ENCODE data around the gene RPL27.
"Not testable (repeated sequence)": the region's sequence is repeated elsewhere in the genome, so short reads cannot be mapped to it uniquely, and the experiment has no call there.

The RPL27 gene

DNA sequence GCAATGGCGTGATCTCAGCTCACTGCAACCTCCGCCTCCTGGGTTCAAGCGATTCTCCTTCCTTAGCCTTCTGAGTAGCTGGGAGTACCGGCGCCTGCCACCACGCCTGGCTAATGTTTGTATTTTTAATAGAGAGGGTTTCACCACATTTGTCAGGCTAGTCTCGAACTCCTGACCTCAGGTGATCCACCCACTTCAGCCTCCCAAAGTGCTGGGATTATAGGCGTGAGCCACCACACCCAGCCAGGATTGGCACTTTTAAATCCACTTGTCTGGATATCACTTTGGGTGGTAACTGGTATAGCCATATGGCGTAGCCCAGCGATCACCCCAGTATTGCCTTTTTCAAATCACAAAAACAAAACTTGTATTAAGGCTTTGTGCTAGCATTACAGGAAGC, 4.3 kb upstream of the RPL27 start:
- DNase-seq (ENCODE audit: low spot score): not testable (repeated sequence)

DNA sequence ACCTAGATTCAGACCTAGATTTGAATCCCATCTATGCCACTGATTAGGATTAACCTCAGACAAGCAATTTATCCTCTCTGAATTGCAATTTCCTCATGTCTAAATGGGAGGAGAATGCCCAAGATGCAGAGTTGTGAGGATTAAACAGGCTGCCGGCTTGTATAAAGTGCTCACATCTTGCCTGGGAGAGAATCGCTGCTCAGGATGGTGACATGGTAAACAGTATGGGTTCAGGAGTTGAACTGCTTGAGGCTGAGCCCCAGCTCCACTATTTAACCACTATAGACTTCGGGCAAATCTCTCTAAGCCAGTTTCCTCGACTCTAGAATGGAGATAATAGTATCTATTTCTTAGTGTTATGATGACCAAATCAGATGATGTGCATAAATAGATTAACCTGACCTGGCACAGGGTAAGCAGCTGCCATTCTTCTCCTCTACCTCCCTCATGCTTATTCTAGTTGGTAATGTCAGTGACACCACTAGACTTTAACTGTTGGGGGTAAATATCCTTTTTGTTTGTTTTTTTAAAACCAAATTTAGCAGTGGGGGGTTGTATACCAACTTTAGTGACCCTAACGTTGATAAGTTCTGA, 732 bp upstream of the RPL27 start:
- DNase-seq (ENCODE audit: low spot score): no peak

DNA sequence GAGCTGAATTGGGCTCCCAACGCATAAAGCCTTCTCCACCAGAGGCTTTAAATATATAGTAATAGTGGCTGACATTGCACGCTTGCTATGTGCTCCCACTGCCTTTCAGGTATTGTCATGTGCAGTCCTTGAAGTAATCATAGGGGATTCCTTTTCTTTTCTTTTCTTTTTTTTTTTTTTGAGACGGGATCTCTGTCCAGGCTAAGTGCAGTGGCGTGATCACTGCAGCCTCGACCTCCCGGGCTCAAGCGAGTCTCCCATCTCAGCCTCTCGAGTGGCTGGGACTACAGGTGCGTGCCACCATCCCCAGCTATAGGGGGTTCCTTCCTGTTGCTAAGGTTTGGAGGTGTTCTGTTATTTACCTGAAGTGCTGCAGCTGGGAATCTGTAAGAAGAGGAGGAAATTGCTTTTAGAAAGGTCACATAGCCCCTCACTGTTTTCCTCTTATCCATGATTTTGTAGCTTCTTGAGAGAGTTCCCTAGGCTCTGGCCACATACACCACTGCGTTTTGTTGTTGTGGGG, 845 bp downstream of the RPL27 start:
- no peak for DNase-seq (ENCODE audit: low spot score)

GRCh38 chr17:43000894-43001293, 2.7 kb downstream of the RPL27 start:
- DNase-seq (ENCODE audit: low spot score): not testable (repeated sequence)

DNA sequence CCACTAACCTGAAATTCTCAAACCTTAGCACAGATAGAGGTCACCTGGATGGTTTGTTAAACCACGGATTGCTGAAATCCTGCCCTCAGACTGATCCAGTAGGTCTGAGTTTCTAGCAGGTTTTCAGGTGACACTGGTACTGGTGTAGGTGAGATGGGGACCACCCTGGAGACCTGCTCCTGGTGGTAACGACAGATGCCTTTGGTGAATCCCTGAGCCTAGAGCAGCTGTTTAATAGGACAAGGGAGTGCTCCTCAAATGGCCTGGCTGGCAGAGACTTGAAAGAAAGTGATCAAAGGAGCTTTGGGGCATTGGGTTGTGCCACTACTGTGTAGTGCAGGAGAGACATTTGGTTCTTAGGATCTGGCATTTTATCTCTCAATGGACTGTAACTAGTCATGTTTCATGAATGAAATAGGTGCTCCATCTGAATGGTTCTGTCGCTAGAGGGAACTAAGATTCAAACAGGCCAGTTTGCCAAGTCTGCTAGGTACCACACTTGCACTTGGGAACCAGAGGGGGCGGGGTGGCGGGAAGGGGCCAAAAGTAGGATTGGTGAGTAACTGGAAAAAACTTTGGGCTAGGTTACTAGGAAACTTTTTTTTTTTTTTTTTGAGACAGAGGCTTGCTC, 5.4 kb downstream of the RPL27 start:
- DNase-seq (ENCODE audit: low spot score): no peak

DNA sequence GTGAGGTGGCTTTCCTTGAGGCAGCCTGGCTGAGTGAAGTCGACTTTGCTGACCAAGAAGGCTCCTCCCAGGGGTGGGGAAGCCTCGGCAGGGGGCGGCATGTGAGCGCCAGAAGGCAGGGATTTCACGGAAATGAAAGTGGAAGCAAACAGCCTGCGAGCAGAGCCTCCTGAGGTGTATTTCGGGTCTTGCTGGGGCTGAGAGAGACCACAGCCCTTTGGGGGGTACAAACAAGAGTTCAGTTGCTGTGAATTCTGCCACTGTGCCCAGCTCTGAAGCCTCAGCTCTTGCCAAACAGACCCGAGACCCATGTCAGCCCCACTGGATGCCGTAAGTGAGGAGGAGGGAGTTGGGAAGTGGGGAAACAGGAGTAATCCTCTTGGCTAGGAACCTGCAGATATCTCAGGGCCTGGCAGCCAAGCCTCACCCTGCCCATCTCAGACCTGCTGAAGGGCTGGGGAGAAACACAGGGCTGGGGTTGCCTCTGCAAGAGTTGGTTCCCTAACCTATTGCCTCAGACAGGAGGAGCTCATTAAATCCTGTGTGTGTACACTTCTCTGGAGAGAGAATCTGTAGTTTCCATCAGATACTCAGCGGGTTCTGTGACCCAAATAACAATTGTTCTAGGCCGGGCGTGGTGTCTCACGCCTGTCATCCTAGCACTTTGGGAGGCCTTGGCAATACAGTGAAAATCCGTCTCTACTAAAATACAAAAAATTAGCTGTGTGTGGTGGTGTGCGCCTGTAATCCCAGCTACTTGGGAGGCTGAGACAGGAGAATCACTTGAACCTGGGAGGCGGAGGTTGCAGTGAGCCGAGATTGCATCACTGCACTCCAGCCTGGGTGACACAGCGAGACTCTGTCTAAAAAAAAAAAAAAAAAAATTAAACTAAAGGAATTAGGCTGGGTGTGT, 8.7 kb downstream of the RPL27 start, which contains the start of gene IFI35:
Gene IFI35, plus strand, starts transcription at position 146 of the 913 bp plus-strand sequence. Its CDS starts 164 bp downstream, at position 310.
- peak; percentile 86 for DNase-seq (ENCODE audit: low spot score)

DNA sequence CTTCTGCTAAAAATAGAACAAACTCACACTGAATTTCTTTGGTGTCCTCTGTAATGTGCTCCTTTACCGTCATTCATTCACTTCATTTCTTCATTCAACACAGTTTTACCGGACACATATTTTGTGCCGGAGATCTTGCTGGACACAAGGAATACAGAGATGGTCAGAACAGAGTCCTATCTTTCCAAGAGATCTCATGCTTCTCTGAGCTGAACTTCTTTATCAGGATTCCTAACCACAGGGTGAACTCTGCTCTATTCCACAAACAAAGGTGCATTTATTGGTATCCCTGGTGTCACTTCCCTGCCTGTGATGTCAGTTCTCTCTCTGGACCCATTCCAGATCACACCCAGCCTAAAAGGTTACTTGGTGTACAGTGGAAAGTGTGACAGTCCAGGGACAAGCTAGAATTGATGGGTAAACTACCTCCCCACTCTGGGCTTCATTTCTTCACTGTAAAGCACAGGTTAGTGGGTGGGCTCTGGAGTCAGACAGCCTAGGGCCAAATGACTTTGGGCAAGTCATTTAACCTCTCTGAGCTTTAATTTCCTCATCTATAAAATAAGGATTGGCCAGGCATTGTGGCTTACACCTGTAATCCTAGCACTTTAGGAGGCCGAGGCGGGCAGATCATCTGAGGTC, 12.6 kb downstream of the RPL27 start:
- DNase-seq (ENCODE audit: low spot score): no peak

DNA sequence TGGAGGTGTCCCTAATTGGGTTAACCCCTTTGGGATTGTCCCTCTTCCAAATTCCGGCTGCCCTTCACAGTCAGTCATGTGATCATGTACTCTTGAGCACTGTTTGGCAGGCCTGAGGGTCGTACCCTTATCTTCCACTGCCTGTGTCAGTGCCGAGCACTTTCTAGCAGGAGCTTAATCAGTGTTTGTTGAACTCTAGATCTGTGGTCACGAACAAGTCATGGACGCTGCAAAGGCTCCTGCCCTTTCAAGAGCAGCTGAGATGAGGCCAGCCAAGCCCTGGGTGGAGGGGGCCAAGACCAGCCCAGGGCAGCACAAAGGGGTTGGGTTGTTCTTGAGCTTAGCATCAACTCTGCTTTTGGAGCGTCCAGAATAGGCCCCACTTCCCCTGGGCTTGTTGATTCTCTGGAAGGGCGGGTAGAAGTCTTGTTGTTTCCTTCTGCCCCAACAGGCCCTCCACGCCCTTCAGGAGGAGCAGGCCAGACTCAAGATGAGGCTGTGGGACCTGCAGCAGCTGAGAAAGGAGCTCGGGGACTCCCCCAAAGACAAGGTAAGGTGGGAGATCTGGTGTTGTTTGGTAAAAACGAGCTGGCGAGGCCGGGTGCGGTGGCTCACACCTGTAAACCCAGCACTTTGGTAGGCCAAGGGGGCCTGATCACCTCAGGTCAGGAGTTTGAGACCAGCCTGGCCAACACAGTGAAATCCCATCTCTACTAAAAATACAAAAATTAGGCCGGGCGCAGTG, 13.7 kb downstream of the RPL27 start:
- no peak for DNase-seq (ENCODE audit: low spot score)

GRCh38 chr17:43013296-43013695, 15.1 kb downstream of the RPL27 start:
- no peak for DNase-seq (ENCODE audit: low spot score)

DNA sequence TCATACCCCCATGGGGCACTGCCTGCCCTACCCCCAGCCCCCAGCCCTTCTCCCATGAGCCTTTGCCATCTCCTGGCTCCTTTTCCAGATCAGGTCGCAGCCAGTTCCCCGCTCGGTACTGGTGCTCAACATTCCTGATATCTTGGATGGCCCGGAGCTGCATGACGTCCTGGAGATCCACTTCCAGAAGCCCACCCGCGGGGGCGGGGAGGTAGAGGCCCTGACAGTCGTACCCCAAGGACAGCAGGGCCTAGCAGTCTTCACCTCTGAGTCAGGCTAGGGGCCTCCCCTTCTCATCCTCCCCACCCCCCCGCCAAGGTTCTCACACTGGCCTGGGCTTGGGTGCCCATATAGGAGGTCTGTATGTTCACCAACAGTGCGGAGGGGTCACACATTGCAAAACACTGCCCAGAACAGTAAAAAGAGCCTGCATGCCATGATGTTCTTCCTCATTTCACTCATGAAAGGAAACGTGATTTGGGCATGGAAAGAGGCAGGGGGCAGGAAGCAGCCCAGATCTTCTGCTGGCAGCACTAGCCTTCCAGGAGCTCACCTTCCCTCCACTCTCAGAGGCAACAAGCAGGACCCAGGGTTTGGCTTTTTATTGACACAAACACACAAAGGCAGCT, 15.9 kb downstream of the RPL27 start:
- DNase-seq (ENCODE audit: low spot score): no peak

- no peak for DNase-seq (ENCODE audit: low spot score)
Observed at GRCh38 chr17:43014649-43015542, 16.7 kb downstream of the RPL27 start.

- no peak for DNase-seq (ENCODE audit: low spot score)
Observed at GRCh38 chr17:43015579-43015978, 17.4 kb downstream of the RPL27 start.

- DNase-seq (ENCODE audit: low spot score): no peak
Observed at GRCh38 chr17:43016216-43016615, 18.0 kb downstream of the RPL27 start.

- no peak for DNase-seq (ENCODE audit: low spot score)
Observed at GRCh38 chr17:43018008-43018853, 20.0 kb downstream of the RPL27 start.

DNA sequence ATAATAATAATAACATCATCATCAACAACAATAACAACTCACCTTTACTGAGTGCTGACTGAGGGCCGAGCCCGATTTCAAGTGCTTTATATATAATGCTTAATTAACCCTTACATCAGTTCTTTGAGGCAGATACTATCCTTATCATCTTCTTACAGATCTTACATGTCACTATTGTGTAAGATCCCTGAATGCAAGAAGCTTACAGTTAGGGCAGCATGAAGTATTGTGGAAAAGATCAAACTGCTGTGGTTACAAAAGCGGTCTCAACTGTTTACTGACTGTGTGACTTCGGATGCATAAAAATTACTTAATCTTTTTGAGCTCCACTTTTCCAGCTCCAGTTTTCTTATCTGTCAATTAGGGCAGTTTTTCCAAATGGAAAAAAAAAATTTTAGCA, 20.7 kb downstream of the RPL27 start:
- no peak for DNase-seq (ENCODE audit: low spot score)

DNA sequence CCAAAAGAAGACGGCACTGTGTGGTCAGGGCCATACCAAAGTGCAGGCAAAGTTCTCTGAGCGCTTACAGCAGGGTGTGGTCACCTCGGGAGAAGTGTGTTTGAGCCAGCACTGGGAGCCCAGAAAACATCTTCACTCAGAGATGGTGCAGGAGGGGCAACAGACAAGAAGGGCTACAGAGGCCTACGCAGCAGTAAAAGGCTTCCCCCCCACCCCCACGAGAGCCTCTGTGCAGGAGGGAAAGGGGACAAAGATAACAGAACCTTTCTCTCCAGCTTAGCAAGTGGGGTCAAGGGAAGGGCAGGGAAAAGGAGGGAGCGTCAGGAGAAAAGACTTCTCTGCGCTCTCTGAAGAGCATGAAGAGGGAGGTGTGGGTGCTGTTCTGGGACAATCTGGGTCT, 21.2 kb downstream of the RPL27 start:
- no peak for DNase-seq (ENCODE audit: low spot score)

GRCh38 chr17:43020030-43020621, 21.9 kb downstream of the RPL27 start:
- no peak for DNase-seq (ENCODE audit: low spot score)
